Measurements from ENCODE around the gene ADSS1. TPM values are rescaled to one million over a fixed set of nuclear protein-coding genes. Genes with fewer than 3 reads are reported as not detected.
"Not testable (repeated sequence)": the region's sequence is repeated elsewhere in the genome, so short reads cannot be mapped to it uniquely, and the experiment has no call there.

Gene ADSS1
- polyA plus RNA-seq, 4 donors, result 14.5 to 18.5 (median 17.3) TPM

- DNase-seq (ENCODE audit: low read depth in 4 of 4, low spot score in 3 of 4), result no peak
Observed at GRCh38 chr14:104743461-104744380, 19.7 kb downstream of the ADSS1 start.

GRCh38 chr14:104744484-104744883 is 20.5 kb downstream of the ADSS1 start:
- no peak for DNase-seq (ENCODE audit: low read depth in 4 of 4, low spot score in 3 of 4)

GRCh38 chr14:104745431-104745830 is 21.4 kb downstream of the ADSS1 start:
- no peak for DNase-seq (ENCODE audit: low read depth in 4 of 4, low spot score in 3 of 4)

GRCh38 chr14:104746071-104746545 is 22.1 kb downstream of the ADSS1 start:
- no peak for DNase-seq (ENCODE audit: low read depth in 4 of 4, low spot score in 3 of 4)

- no peak for DNase-seq (ENCODE audit: low read depth in 4 of 4, low spot score in 3 of 4)
Observed at GRCh38 chr14:104746934-104747481, 23.0 kb downstream of the ADSS1 start.

GRCh38 chr14:104747876-104748275 is 23.8 kb downstream of the ADSS1 start:
- DNase-seq (ENCODE audit: low read depth in 4 of 4, low spot score in 3 of 4), result no peak

GRCh38 chr14:104749111-104749649 is 25.2 kb downstream of the ADSS1 start:
- DNase-seq (ENCODE audit: low read depth in 4 of 4, low spot score in 3 of 4), result no peak

- no peak for DNase-seq (ENCODE audit: low read depth in 4 of 4, low spot score in 3 of 4)
Observed at GRCh38 chr14:104750056-104750752, 26.2 kb downstream of the ADSS1 start.

- not testable (repeated sequence) for DNase-seq (ENCODE audit: low read depth in 4 of 4, low spot score in 3 of 4)
Observed at GRCh38 chr14:104750753-104751057, 26.7 kb downstream of the ADSS1 start.

GRCh38 chr14:104751539-104752422 is 27.8 kb downstream of the ADSS1 start:
- no peak for DNase-seq (ENCODE audit: low read depth in 4 of 4, low spot score in 3 of 4)

- DNase-seq (ENCODE audit: low read depth in 4 of 4, low spot score in 3 of 4), result no peak
Observed at GRCh38 chr14:104752423-104752734, 28.4 kb downstream of the ADSS1 start.

- DNase-seq (ENCODE audit: low read depth in 4 of 4, low spot score in 3 of 4), result peak; percentile 97 to 100 (median 98)
Observed at GRCh38 chr14:104752735-104753527, 28.9 kb downstream of the ADSS1 start, which contains the start of gene SIVA1. Gene SIVA1 (plus strand): TSS chr14:104753147. CDS start chr14:104753202, 55 bp downstream.

GRCh38 chr14:104753528-104754212 is 29.6 kb downstream of the ADSS1 start:
- no peak for DNase-seq (ENCODE audit: low read depth in 4 of 4, low spot score in 3 of 4)

GRCh38 chr14:104754213-104754851 is 30.3 kb downstream of the ADSS1 start:
- no peak for DNase-seq (ENCODE audit: low read depth in 4 of 4, low spot score in 3 of 4)

GRCh38 chr14:104755621-104756020 is 31.6 kb downstream of the ADSS1 start:
- no peak for DNase-seq (ENCODE audit: low read depth in 4 of 4, low spot score in 3 of 4)

GRCh38 chr14:104756477-104757237 is 32.6 kb downstream of the ADSS1 start:
- no peak for DNase-seq (ENCODE audit: low read depth in 4 of 4, low spot score in 3 of 4)

GRCh38 chr14:104757238-104757585 is 33.2 kb downstream of the ADSS1 start:
- DNase-seq (ENCODE audit: low read depth in 4 of 4, low spot score in 3 of 4), result no peak
